Esophagus muscularis mucosa (tissue), 2 donors: ENCODE results near the gene CNTN2.

ENCODE experiments used
- POLR2A ChIP-seq: fragments of 450-650 bp; IDR thresholded peaks from one replicate; pipeline ENCODE4 v1.6.1; 2017; ENCODE audit warnings: antibody characterized with exemption, moderate library complexity, mild to moderate bottlenecking, low read depth
- POLR2AphosphoS5 ChIP-seq, 2 donors: sonication (generic); formaldehyde crosslinking; IDR thresholded peaks; one replicate each; pipeline ENCODE4 v1.6.1; 2017; ENCODE audit warnings: antibody characterized with exemption in 2 of 2

GRCh38 chr1:205062319-205062718 lies 19.3 kb downstream of the CNTN2 start:
- TF ChIP-seq POLR2A (no peak), POLR2AphosphoS5 (IDR thresholded peaks at IDR 0.05) (no peak)
